IMR-90 (cell line): ENCODE results near the gene SURF1. TPM values are rescaled to one million over a fixed set of nuclear protein-coding genes. Genes with fewer than 3 reads are reported as not detected.

Source experiments
- ATAC-seq: fragments of 200-7000 bp; cut with Tn5 transposase; 2 replicates; pipeline ENCODE4 v1.9.1; 2020; ENCODE audit warnings: low read depth, mild to moderate bottlenecking, moderate library complexity
- BruUV-seq: library from RNA; stranded (reverse); fragments of 400-500 nt; replicated peaks from 2 replicates; lab custom pipeline; 2021; lab: Mats Ljungman, UMichigan
- CTCF ChIA-PET: fragments of 300-600 bp; formaldehyde crosslinking; extraction: SDS; loops from one replicate; lab custom pipeline; 2021; ENCODE audit warnings: antibody characterized with exemption; lab: Yijun Ruan, JAX
- POLR2A ChIA-PET: fragments of 300-600 bp; sonication (Branson Sonifier 250); formaldehyde crosslinking; loops from one replicate; lab custom pipeline; 2022; ENCODE audit warnings: antibody characterized with exemption; ENCODE audit not compliant: unreplicated experiment; lab: Charles Lee
- DNase-seq: peaks from one replicate; pipeline ENCODE4 v3.0.0; 2013
- H2AFZ ChIP-seq: replicated peaks from 2 replicates; pipeline ENCODE3; 2013; ENCODE audit warnings: low read length, mild to moderate bottlenecking; ENCODE audit not compliant: poor library complexity
- H2AK5ac ChIP-seq: 2 replicates; pipeline ENCODE4 v1.6.1; 2013; ENCODE audit warnings: low read depth, low read length, inconsistent platforms
- H2AK9ac ChIP-seq: replicated peaks from 2 replicates; pipeline ENCODE3; 2013; ENCODE audit warnings: mild to moderate bottlenecking, low read depth, low read length, moderate library complexity; ENCODE audit not compliant: poor library complexity
- H2BK120ac ChIP-seq: 2 replicates; pipeline ENCODE4 v1.6.1; 2013; ENCODE audit warnings: low read depth, low read length, inconsistent platforms
- H2BK15ac ChIP-seq: 3 replicates; pipeline ENCODE4 v1.6.1; 2013; ENCODE audit warnings: low read depth, low read length, inconsistent platforms
- H2BK20ac ChIP-seq: 2 replicates; pipeline ENCODE4 v1.6.1; 2013; ENCODE audit warnings: low read depth, mild to moderate bottlenecking, inconsistent platforms, low read length, moderate library complexity
- H2BK5ac ChIP-seq: 2 replicates; pipeline ENCODE4 v1.6.1; 2013; ENCODE audit warnings: mild to moderate bottlenecking, low read depth, low read length, inconsistent platforms; ENCODE audit not compliant: poor library complexity, severe bottlenecking
- H3K14ac ChIP-seq: replicated peaks from 2 replicates; pipeline ENCODE4 v1.6.1; 2013; ENCODE audit warnings: low read depth, low read length, inconsistent platforms
- H3K18ac ChIP-seq: 2 replicates; pipeline ENCODE4 v1.6.1; 2013; ENCODE audit warnings: low read depth, low read length, control low read depth
- H3K23ac ChIP-seq: 2 replicates; pipeline ENCODE4 v1.6.1; 2013; ENCODE audit warnings: low read depth, low read length, inconsistent platforms
- H3K27ac ChIP-seq: 2 replicates; pipeline ENCODE4 v1.5.1; 2013; ENCODE audit warnings: mild to moderate bottlenecking, control low read depth, low read length; ENCODE audit not compliant: insufficient read depth
- H3K27me3 ChIP-seq: 2 replicates; pipeline ENCODE4 v1.6.1; 2013; ENCODE audit warnings: low read length; ENCODE audit not compliant: control insufficient read depth, insufficient read depth
- H3K36me3 ChIP-seq: 2 replicates; pipeline ENCODE4 v1.6.1; 2013; ENCODE audit warnings: low read length, mixed read lengths; ENCODE audit not compliant: control insufficient read depth, insufficient read depth
- H3K4ac ChIP-seq: 2 replicates; pipeline ENCODE4 v1.6.1; 2013; ENCODE audit warnings: low read depth, low read length, inconsistent platforms
- H3K4me1 ChIP-seq: 2 replicates; pipeline ENCODE4 v1.6.1; 2013; ENCODE audit warnings: low read length, mixed read lengths; ENCODE audit not compliant: control insufficient read depth, insufficient read depth
- H3K4me2 ChIP-seq: 2 replicates; pipeline ENCODE4 v1.6.1; 2013; ENCODE audit warnings: low read depth, mild to moderate bottlenecking, control low read depth, low read length, moderate library complexity
- H3K4me3 ChIP-seq: 2 replicates; pipeline ENCODE4 v1.5.1; 2013; ENCODE audit warnings: low read depth, mild to moderate bottlenecking, control low read depth, low read length, moderate library complexity; ENCODE audit not compliant: insufficient read depth
- H3K56ac ChIP-seq: 2 replicates; pipeline ENCODE4 v1.6.1; 2013; ENCODE audit warnings: low read length, inconsistent platforms; ENCODE audit not compliant: insufficient read depth; ENCODE audit errors: extremely low read depth
- H3K79me1 ChIP-seq, 2 experiments: 2 replicates each; pipeline ENCODE4 v1.6.1; 2013; ENCODE audit warnings: low read length in 2 of 2, inconsistent platforms in 1 of 2, low read depth in 1 of 2
- H3K9ac ChIP-seq: 2 replicates; pipeline ENCODE4 v1.6.1; 2013; ENCODE audit warnings: low read depth, low read length, control low read depth
- H3K9me1 ChIP-seq: 2 replicates; pipeline ENCODE4 v1.6.1; 2013; ENCODE audit warnings: low read length, inconsistent platforms; ENCODE audit not compliant: insufficient read depth
- H3K9me3 ChIP-seq: 2 replicates; pipeline ENCODE4 v1.6.1; 2013; ENCODE audit warnings: low read length; ENCODE audit not compliant: control insufficient read depth, insufficient read depth
- H4K20me1 ChIP-seq: 2 replicates; pipeline ENCODE4 v1.6.1; 2013; ENCODE audit warnings: low read length, inconsistent platforms; ENCODE audit not compliant: insufficient read depth
- H4K5ac ChIP-seq: 2 replicates; pipeline ENCODE4 v1.6.1; 2013; ENCODE audit warnings: mild to moderate bottlenecking, low read depth, low read length, control low read depth
- H4K8ac ChIP-seq, 2 experiments: 2 replicates each; pipeline ENCODE4 v1.6.1; 2013; ENCODE audit warnings: low read depth in 2 of 2, low read length in 2 of 2, control low read depth in 1 of 2, inconsistent platforms in 1 of 2
- H4K91ac ChIP-seq: 2 replicates; pipeline ENCODE4 v1.6.1; 2013; ENCODE audit warnings: low read depth, low read length, inconsistent platforms; ENCODE audit not compliant: insufficient read depth
- CEBPB ChIP-seq: IDR thresholded peaks from 2 replicates; pipeline ENCODE4 v1.6.1; 2012; ENCODE audit warnings: low read depth, low read length, improper control_type of control experiment
- FOS ChIP-seq: fragments of 150-350 bp; IDR thresholded peaks from 2 replicates; pipeline ENCODE4 v1.6.1; 2016; ENCODE audit warnings: low read depth, low read length
- MAZ ChIP-seq: IDR thresholded peaks from 2 replicates; pipeline ENCODE4 v1.6.1; 2012; ENCODE audit warnings: low read depth, mild to moderate bottlenecking, low read length, improper control_type of control experiment, moderate library complexity, borderline replicate concordance
- MXI1 ChIP-seq: IDR thresholded peaks from 2 replicates; pipeline ENCODE4 v1.6.1; 2012; ENCODE audit warnings: low read depth, mild to moderate bottlenecking, low read length, moderate library complexity, borderline replicate concordance
- SMC3 ChIP-seq: fragments of 150-350 bp; IDR thresholded peaks from 2 replicates; pipeline ENCODE4 v1.6.1; 2016; ENCODE audit warnings: low read depth, mild to moderate bottlenecking, antibody characterized with exemption, low read length, moderate library complexity
- WGBS, 2 experiments: methylation state at CpG; one replicate each; pipeline versions ENCODE4 v1.1.5 to v1.1.7; 2013; ENCODE audit warnings: missing lambda C conversion rate in 2 of 2; ENCODE audit not compliant: insufficient read length in 1 of 2; ENCODE audit errors: extremely low coverage in 2 of 2; 5-methylcytosine and 5-hydroxymethylcytosine counted together
- dilution Hi-C: fragments of 300-500 bp; cut with HindIII; formaldehyde crosslinking; loops from one replicate; pipeline ENCODE4 v1.14.3; 2018; ENCODE audit warnings: low sequenced_read_pairs; ENCODE audit not compliant: unreplicated experiment
- in situ Hi-C: fragments of 300-500 bp; cut with MboI; formaldehyde crosslinking; loops from 3 replicates; pipeline ENCODE4 v1.14.3; 2019; ENCODE audit warnings: low sequenced_read_pairs, inconsistent platforms, mixed read lengths
- intact Hi-C: fragments of 100-400 bp; cut with micrococcal nuclease; formaldehyde crosslinking; loops from 2 replicates; pipeline ENCODE4 v1.10.0; 2022
- microRNA-seq, 2 experiments: library from miRNA; stranded (forward) in 1 of 2; unstranded in 1 of 2; fragments of 10-50 nt in 1 of 2; fragments of <30 nt in 1 of 2; gene quantifications in 1 of 2; microRNA quantifications in 1 of 2; one replicate each; pipeline versions ENCODE3 to v1.1.0; 2013 to 2020; ENCODE audit not compliant: insufficient read depth in 1 of 2, insufficient read length in 1 of 2, unreplicated experiment in 1 of 2
- polyA plus RNA-seq, 3 experiments: library from polyadenylated mRNA; depleted of rRNA; stranded (reverse); fragments of >200 nt; gene quantifications; 2 replicates each; pipeline ENCODE4 v1.2.3, GENCODE V29; 2012; ENCODE audit warnings: low replicate concordance in 1 of 3
- small RNA-seq, 5 experiments: library from RNA; depleted of rRNA; stranded (forward); fragments of <200 nt; gene quantifications; one replicate each; pipeline ENCODE3, GENCODE V24; 2012
- total RNA-seq: library from RNA; depleted of rRNA; stranded (reverse); fragments of >200 nt; gene quantifications from 2 replicates; pipeline ENCODE4 v1.2.3, GENCODE V29; 2012; rRNA removed

The SURF1 gene
- total and polyA plus RNA-seq, 2 of the 4 experiments (the other 2 are of a cell fraction) = 15.1 to 24.5 TPM

GRCh38 chr9:133303266-133304157 is 52.8 kb downstream of the SURF1 start:
- no peak overlapping the region for H3K14ac ChIP-seq
- no peak overlapping the region for H3K4ac ChIP-seq
- CTCF ChIA-PET = no interaction called here
- H3K4me3 ChIP-seq = no peak overlapping the region
- H3K79me1 ChIP-seq = no peaks in the 10 kb centered on the region
- no peaks in the 10 kb centered on the region for H4K20me1 ChIP-seq
- no peak overlapping the region for H3K56ac ChIP-seq
- no peak overlapping the region for H3K9ac ChIP-seq
- no peak overlapping the region for H3K27ac ChIP-seq
- no peak overlapping the region for H2BK5ac ChIP-seq
- no peaks in the 10 kb centered on the region for H3K36me3 ChIP-seq
- no peak overlapping the region for H3K23ac ChIP-seq
- no peak overlapping the region for H2BK15ac ChIP-seq
- in situ Hi-C loops (no loop called here), intact Hi-C loops (no loop called here), dilution Hi-C loops (no loop called here)
- H4K8ac ChIP-seq = no peak overlapping the region
- no peak overlapping the region for H2AK9ac ChIP-seq
- 66% methylated on average over 6 of the region's 26 CpGs; no CpG with 5 or more reads in 1 of the 2 experiments for WGBS, 2 experiments
- TF ChIP-seq MXI1 (no peak), FOS (no peak), CEBPB (no peak), SMC3 (no peak), MAZ (no peak)
- H2AK5ac ChIP-seq = no peak overlapping the region
- H4K91ac ChIP-seq = no peak overlapping the region
- no peak overlapping the region for H2AFZ ChIP-seq
- no peak for ATAC-seq
- peaks cover 20% of the 10 kb centered on the region for H3K27me3 ChIP-seq
- BruUV-seq = no TSS peak
- no peaks in the 10 kb centered on the region for H3K9me1 ChIP-seq
- H3K4me1 ChIP-seq = no peaks in the 10 kb centered on the region
- no peak overlapping the region for H2BK120ac ChIP-seq
- POLR2A ChIA-PET = no interaction called here
- no peak overlapping the region for H2BK20ac ChIP-seq
- no peak overlapping the region for H3K18ac ChIP-seq
- H3K9me3 ChIP-seq = no peaks in the 10 kb centered on the region
- DNase-seq = no peak
- H4K5ac ChIP-seq = no peak overlapping the region
- no peak overlapping the region for H3K4me2 ChIP-seq

Small RNAs within 50 kb of the gene (microRNA-seq; reads per million reads assigned to microRNA genes)
- gene RF00019 (ENCODE audit: insufficient read depth, insufficient read length) = not detected
- not detected for gene SNORD24 (ENCODE audit: insufficient read depth, insufficient read length)
- not detected for gene SNORD36A (ENCODE audit: insufficient read depth, insufficient read length)
- not detected for gene SNORD36B (ENCODE audit: insufficient read depth, insufficient read length)
- not detected for gene SNORD36C (ENCODE audit: insufficient read depth, insufficient read length)

Small RNAs within 50 kb of the gene (small RNA-seq; reads per million reads assigned to genes)
- gene RF00019 (0 reads per million in 5 experiments), gene SNORD24 (0 reads per million in 5 experiments), gene SNORD36A (0 reads per million in 5 experiments), gene SNORD36B (0 reads per million in 5 experiments), gene SNORD36C (0 reads per million in 5 experiments)

Other genes with a start within 250 kb of the SURF1 start
- 12.2 and 13.1 TPM in 2 replicates for gene RALGDS, start 235.2 kb downstream of the SURF1 start, total RNA-seq
- 36.9 and 37.2 TPM in 2 replicates for gene RALGDS, start 235.2 kb downstream of the SURF1 start, polyA plus RNA-seq (2012; rRNA removed)
- gene GBGT1, start 192.6 kb downstream of the SURF1 start, total RNA-seq = 0.83 and 1.8 TPM in 2 replicates
- gene GBGT1, start 192.6 kb downstream of the SURF1 start, polyA plus RNA-seq (2012; rRNA removed) = 2.4 and 3.2 TPM in 2 replicates
- gene OBP2B, start 147.2 kb downstream of the SURF1 start, total RNA-seq = not detected in 2 replicates
- not detected in 2 replicates for gene OBP2B, start 147.2 kb downstream of the SURF1 start, polyA plus RNA-seq (2012; rRNA removed)
- gene ABO, start 81.3 kb downstream of the SURF1 start, total RNA-seq = not detected in 2 replicates
- not detected in 2 replicates for gene ABO, start 81.3 kb downstream of the SURF1 start, polyA plus RNA-seq (2012; rRNA removed)
- 6.1 and 6.4 TPM in 2 replicates for gene SURF6, start 20.3 kb downstream of the SURF1 start, total RNA-seq
- gene SURF6, start 20.3 kb downstream of the SURF1 start, polyA plus RNA-seq (2012; rRNA removed) = 12.8 and 17.2 TPM in 2 replicates
- 6.9 and 7.9 TPM in 2 replicates for gene MED22, start 8.4 kb downstream of the SURF1 start, total RNA-seq
- 28.3 and 32.9 TPM in 2 replicates for gene MED22, start 8.4 kb downstream of the SURF1 start, polyA plus RNA-seq (2012; rRNA removed)
- 3,220 TPM in 2 replicates for gene RPL7A, start 8.3 kb downstream of the SURF1 start, total RNA-seq
- gene RPL7A, start 8.3 kb downstream of the SURF1 start, polyA plus RNA-seq (2012; rRNA removed) = 4,034 and 4,096 TPM in 2 replicates
- gene SURF2, start 63 bp upstream of the SURF1 start, total RNA-seq = 9.9 and 12.5 TPM in 2 replicates
- 16.3 and 21.8 TPM in 2 replicates for gene SURF2, start 63 bp upstream of the SURF1 start, polyA plus RNA-seq (2012; rRNA removed)
- gene SURF4, start 19.6 kb upstream of the SURF1 start, total RNA-seq = 512 and 532 TPM in 2 replicates
- gene SURF4, start 19.6 kb upstream of the SURF1 start, polyA plus RNA-seq (2012; rRNA removed) = 293 and 307 TPM in 2 replicates
- 0.28 and 0.54 TPM in 2 replicates for gene STKLD1, start 19.9 kb upstream of the SURF1 start, total RNA-seq
- 0.65 and 0.69 TPM in 2 replicates for gene STKLD1, start 19.9 kb upstream of the SURF1 start, polyA plus RNA-seq (2012; rRNA removed)
- 16.1 and 18.3 TPM in 2 replicates for gene REXO4, start 61.5 kb upstream of the SURF1 start, total RNA-seq
- gene REXO4, start 61.5 kb upstream of the SURF1 start, polyA plus RNA-seq (2012; rRNA removed) = 21.8 and 23.1 TPM in 2 replicates
- under 0.01 and 0.18 TPM in 2 replicates for gene ADAMTS13, start 65.9 kb upstream of the SURF1 start, total RNA-seq
- gene ADAMTS13, start 65.9 kb upstream of the SURF1 start, polyA plus RNA-seq (2012; rRNA removed) = 2.8 and 3.1 TPM in 2 replicates
- gene CACFD1, start 103.5 kb upstream of the SURF1 start, total RNA-seq = 1.9 and 2.0 TPM in 2 replicates
- 5.9 and 6.6 TPM in 2 replicates for gene CACFD1, start 103.5 kb upstream of the SURF1 start, polyA plus RNA-seq (2012; rRNA removed)
- gene SLC2A6, start 122.6 kb upstream of the SURF1 start, total RNA-seq = 2.9 and 3.1 TPM in 2 replicates
- gene SLC2A6, start 122.6 kb upstream of the SURF1 start, polyA plus RNA-seq (2012; rRNA removed) = 8.5 and 9.3 TPM in 2 replicates
- not detected in 2 replicates for gene MYMK, start 168.5 kb upstream of the SURF1 start, total RNA-seq
- not detected in 2 replicates for gene MYMK, start 168.5 kb upstream of the SURF1 start, polyA plus RNA-seq (2012; rRNA removed)
- not detected in 2 replicates for gene ADAMTSL2, start 178.2 kb upstream of the SURF1 start, total RNA-seq
- not detected in 2 replicates for gene ADAMTSL2, start 178.2 kb upstream of the SURF1 start, polyA plus RNA-seq (2012; rRNA removed)